ENCODE data around the gene NSFL1C. TPM values are rescaled to one million over a fixed set of nuclear protein-coding genes. Genes with fewer than 3 reads are reported as not detected.

NSFL1C gene
- total RNA-seq, 2 experiments from 2014 or later, result 40.2 to 80.0 TPM

GRCh38 chr20:1392693-1393506 lies 73.7 kb downstream of the NSFL1C start, which contains the start of gene FKBP1A:
TSS of gene FKBP1A (minus strand) at chr20:1393054. CDS start at chr20:1392998, 56 bp downstream.
- Histone ChIP-seq H3K4me1 (ENCODE audit: insufficient read depth, low read length, poor library complexity, severe bottlenecking) (peaks cover 50% of the 10 kb centered on the region), H2AFZ (ENCODE audit: low read length) (peak within 1 kb of the TSS; percentile 72), H3K9me2 (ENCODE audit: insufficient read depth, low read length) (no peaks in the 10 kb centered on the region), H3K27ac (ENCODE audit: low read depth, low read length, poor library complexity, severe bottlenecking) (peak within 1 kb of the TSS; percentile 39), H3K4me2 (ENCODE audit: low read length) (peak within 1 kb of the TSS; percentile 98), H3K36me3 (ENCODE audit: insufficient read depth, low read length) (peaks cover 20% of the 10 kb centered on the region; the same call in 1 of the 2 replicates), H4K20me1 (ENCODE audit: insufficient read depth, low read length) (peaks cover 40% of the 10 kb centered on the region), H3K9me3 (ENCODE audit: low read length) (no peaks in the 10 kb centered on the region), H3K79me2 (ENCODE audit: insufficient read depth, low read depth, low read length) (peaks cover 47% of the 10 kb centered on the region), H3K4me3 (ENCODE audit: low read depth, low read length, poor library complexity, severe bottlenecking) (peak within 1 kb of the TSS; percentile 91)
- DNase-seq (ENCODE audit: low spot score), result peak; percentile 95
- CTCF ChIA-PET (ENCODE audit: unreplicated experiment), result no interaction called here
- BruUV-seq (replicated peaks), result no TSS peak
- TF ChIP-seq CTCF (conservative IDR thresholded peaks at IDR 0.05; ENCODE audit: low read length) (no peak), EZH2phosphoT487 (IDR thresholded peaks at IDR 0.05; ENCODE audit: borderline replicate concordance, low read depth, low read length) (no peak)
- intact Hi-C loops (cut with micrococcal nuclease; ENCODE audit: unreplicated experiment), result loop anchor here (2.0 kb wide), 1 partner anchor 68 kb away; no protein-coding TSS in a partner anchor
- POLR2A ChIA-PET, result interaction anchor here (0.6 to 2.2 kb wide), 3 partner anchors 12 to 71 kb away, joined by 6 to 13 read pairs (median 11); no protein-coding TSS in a partner anchor

- no TSS peak for BruUV-seq (replicated peaks)
- Histone ChIP-seq H3K9me3 (ENCODE audit: low read length) (no peaks in the 10 kb centered on the region), H3K27ac (ENCODE audit: low read depth, low read length, poor library complexity, severe bottlenecking) (peak overlapping the region; percentile 39), H3K4me1 (ENCODE audit: insufficient read depth, low read length, poor library complexity, severe bottlenecking) (peaks cover 45% of the 10 kb centered on the region), H3K9me2 (ENCODE audit: insufficient read depth, low read length) (no peaks in the 10 kb centered on the region), H3K36me3 (ENCODE audit: insufficient read depth, low read length) (peaks cover 25% of the 10 kb centered on the region), H2AFZ (ENCODE audit: low read length) (no peak overlapping the region; the same call in 1 of the 2 replicates), H3K4me3 (ENCODE audit: low read depth, low read length, poor library complexity, severe bottlenecking) (peak overlapping the region; percentile 91), H4K20me1 (ENCODE audit: insufficient read depth, low read length) (peaks cover 42% of the 10 kb centered on the region), H3K79me2 (ENCODE audit: insufficient read depth, low read depth, low read length) (peaks cover 53% of the 10 kb centered on the region), H3K4me2 (ENCODE audit: low read length) (peak overlapping the region; percentile 98)
- TF ChIP-seq EZH2phosphoT487 (IDR thresholded peaks at IDR 0.05; ENCODE audit: borderline replicate concordance, low read depth, low read length) (no peak), CTCF (conservative IDR thresholded peaks at IDR 0.05; ENCODE audit: low read length) (no peak)
- ChIA-PET CTCF (ENCODE audit: unreplicated experiment) (interaction anchor here (1.0 kb wide), 1 partner anchor 12 kb away, joined by 10 read pairs; no protein-coding TSS in a partner anchor), POLR2A (interaction anchor here (1.3 to 2.2 kb wide), 3 partner anchors 9 to 71 kb away, joined by 8 to 13 read pairs (median 11); no protein-coding TSS in a partner anchor)
- intact Hi-C loops (cut with micrococcal nuclease; ENCODE audit: unreplicated experiment), result loop anchor here (2.0 kb wide), 1 partner anchor 68 kb away; no protein-coding TSS in a partner anchor
- DNase-seq (ENCODE audit: low spot score), result no peak
Measured at GRCh38 chr20:1392443-1392692, 74.3 kb downstream of the NSFL1C start.

Other genes with a start within 250 kb of the NSFL1C start
- not detected in 2 replicates for gene RAD21L1, start 240.8 kb downstream of the NSFL1C start, total RNA-seq (2014; rRNA removed; shearing (Covaris generic))
- gene RAD21L1, start 240.8 kb downstream of the NSFL1C start, total RNA-seq (2022), result not detected in 2 replicates
- gene SNPH, start 200.6 kb downstream of the NSFL1C start, total RNA-seq (2014; rRNA removed; shearing (Covaris generic)), result 0.10 TPM in 1 of 2 replicates, not detected in the other
- gene SNPH, start 200.6 kb downstream of the NSFL1C start, total RNA-seq (2022), result not detected in 2 replicates
- gene SDCBP2, start 137.7 kb downstream of the NSFL1C start, total RNA-seq (2014; rRNA removed; shearing (Covaris generic)), result 1.8 and 2.8 TPM in 2 replicates
- gene SDCBP2, start 137.7 kb downstream of the NSFL1C start, total RNA-seq (2022), result 2.5 and 2.6 TPM in 2 replicates
- gene FKBP1A, start 73.8 kb downstream of the NSFL1C start, total RNA-seq (2014; rRNA removed; shearing (Covaris generic)), result 83.2 and 99.0 TPM in 2 replicates
- 218 and 230 TPM in 2 replicates for gene FKBP1A, start 73.8 kb downstream of the NSFL1C start, total RNA-seq (2022)
- gene SIRPB2, start 24.6 kb upstream of the NSFL1C start, total RNA-seq (2014; rRNA removed; shearing (Covaris generic)), result not detected in 2 replicates
- not detected in 2 replicates for gene SIRPB2, start 24.6 kb upstream of the NSFL1C start, total RNA-seq (2022)
- not detected in 2 replicates for gene SIRPD, start 90.9 kb upstream of the NSFL1C start, total RNA-seq (2014; rRNA removed; shearing (Covaris generic))
- gene SIRPD, start 90.9 kb upstream of the NSFL1C start, total RNA-seq (2022), result not detected in 2 replicates
- gene SIRPB1, start 153.2 kb upstream of the NSFL1C start, total RNA-seq (2014; rRNA removed; shearing (Covaris generic)), result not detected in 2 replicates
- gene SIRPB1, start 153.2 kb upstream of the NSFL1C start, total RNA-seq (2022), result not detected in 2 replicates
- not detected in 2 replicates for gene SIRPG, start 190.9 kb upstream of the NSFL1C start, total RNA-seq (2014; rRNA removed; shearing (Covaris generic))
- gene SIRPG, start 190.9 kb upstream of the NSFL1C start, total RNA-seq (2022), result not detected in 2 replicates

Measured in OCI-LY7 (cell line).